ENCODE measurements around the gene COG5. TPM values are rescaled to one million over a fixed set of nuclear protein-coding genes. Genes with fewer than 3 reads are reported as not detected.
A peak's percentile ranks its signal among the peaks of the same experiment; 100 is the strongest.

COG5 gene
- total RNA-seq, 1 donor from 2014 or later = 55.2 TPM

- H3K27me3 ChIP-seq = no peaks in the 10 kb centered on the region
- no peaks in the 10 kb centered on the region for H3K9me3 ChIP-seq
- H3K4me3 ChIP-seq = no peak overlapping the region
- no peak for DNase-seq (ENCODE audit: extremely low spot score in 2 of 2)
- H3K36me3 ChIP-seq = peaks cover 0 to 38% of the 10 kb centered on the region in 2 donors
- TF ChIP-seq POLR2AphosphoS5 (IDR thresholded peaks at IDR 0.05; ENCODE audit: insufficient read depth in 1 of 2, low read depth in 1 of 2) = no peak
- no peak for TF ChIP-seq POLR2A (IDR thresholded peaks at IDR 0.05)
- TF ChIP-seq CTCF (IDR thresholded peaks at IDR 0.05) = no peak
- H3K4me1 ChIP-seq = peaks cover 13% of the 10 kb centered on the region
- intact Hi-C loops (cut with DNase I) = no loop called here
- H3K27ac ChIP-seq = no peak overlapping the region
These were observed 33.3 kb upstream of the COG5 start for GRCh38 chr7:107596881-107597581.

DNA sequence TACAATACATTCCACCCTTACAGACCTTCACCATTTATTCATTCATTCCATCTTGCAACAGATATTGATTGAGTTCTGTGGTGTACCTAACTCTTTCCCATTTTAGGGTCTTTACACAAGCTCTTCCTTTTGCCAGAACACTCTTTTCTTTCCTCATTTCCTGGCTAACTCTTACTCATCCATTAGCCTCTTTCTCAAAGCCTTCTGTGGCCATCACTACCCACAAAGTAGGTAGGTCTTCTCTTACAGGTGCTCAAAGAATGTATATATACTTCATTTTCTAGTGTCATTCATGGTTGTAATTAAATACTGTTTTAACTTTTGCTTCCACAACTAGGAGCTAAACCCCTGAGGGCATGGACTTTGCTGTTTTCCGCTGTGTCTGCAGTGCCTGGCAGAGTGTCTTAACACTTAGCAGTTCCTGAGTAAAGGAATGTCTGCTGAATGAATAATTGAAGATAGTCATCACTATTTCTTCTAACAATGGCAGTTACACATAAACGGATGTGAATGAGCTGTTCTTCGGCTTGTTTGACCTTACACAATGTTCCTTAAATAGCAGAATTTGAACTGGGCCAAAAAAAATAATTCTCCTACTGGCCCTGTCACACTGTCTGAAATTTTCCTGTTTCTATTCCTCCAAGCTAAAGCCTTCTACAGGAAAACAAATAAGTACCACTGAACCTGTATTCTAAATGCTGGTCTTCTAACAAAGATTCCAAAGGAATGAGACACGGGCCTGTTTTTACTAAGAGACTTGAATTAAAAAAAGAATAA, 31.4 kb upstream of the COG5 start:
- H3K4me1 ChIP-seq = peaks cover 13% of the 10 kb centered on the region

GRCh38 chr7:107593025-107593410, 29.3 kb upstream of the COG5 start:
- H3K27me3 ChIP-seq = no peaks in the 10 kb centered on the region
- H3K27ac ChIP-seq = no peak overlapping the region
- H3K36me3 ChIP-seq = peaks cover 0 to 18% of the 10 kb centered on the region in 2 donors
- intact Hi-C loops (cut with DNase I) = no loop called here
- DNase-seq (ENCODE audit: extremely low spot score in 2 of 2) = no peak
- H3K9me3 ChIP-seq = no peaks in the 10 kb centered on the region
- TF ChIP-seq CTCF (IDR thresholded peaks at IDR 0.05) (no peak), POLR2AphosphoS5 (IDR thresholded peaks at IDR 0.05; ENCODE audit: insufficient read depth in 1 of 2, low read depth in 1 of 2) (no peak), POLR2A (IDR thresholded peaks at IDR 0.05) (no peak)
- H3K4me1 ChIP-seq = peaks cover 13% of the 10 kb centered on the region
- no peak overlapping the region for H3K4me3 ChIP-seq

More for the DNA sequence above, 31.4 kb upstream of the COG5 start:
- no peak for DNase-seq (ENCODE audit: extremely low spot score in 2 of 2)
- TF ChIP-seq POLR2AphosphoS5 (IDR thresholded peaks at IDR 0.05; ENCODE audit: insufficient read depth in 1 of 2, low read depth in 1 of 2) (peak in 1 of 2 donors; percentile 77), POLR2A (IDR thresholded peaks at IDR 0.05) (no peak), CTCF (IDR thresholded peaks at IDR 0.05) (no peak)
- Histone ChIP-seq H3K27me3 (no peaks in the 10 kb centered on the region), H3K27ac (peak overlapping the region; percentile 24), H3K4me3 (no peak overlapping the region), H3K36me3 (peaks cover 0 to 20% of the 10 kb centered on the region in 2 donors), H3K9me3 (no peaks in the 10 kb centered on the region)
- intact Hi-C loops (cut with DNase I) = no loop called here

GRCh38 chr7:107592361-107593024, 28.8 kb upstream of the COG5 start:
- Histone ChIP-seq H3K36me3 (peaks cover 0 to 18% of the 10 kb centered on the region in 2 donors), H3K27ac (peak overlapping the region; percentile 36), H3K4me1 (peaks cover 13% of the 10 kb centered on the region), H3K4me3 (no peak overlapping the region), H3K9me3 (no peaks in the 10 kb centered on the region), H3K27me3 (no peaks in the 10 kb centered on the region)
- no peak for DNase-seq (ENCODE audit: extremely low spot score in 2 of 2)
- intact Hi-C loops (cut with DNase I) = no loop called here
- TF ChIP-seq POLR2AphosphoS5 (IDR thresholded peaks at IDR 0.05; ENCODE audit: insufficient read depth in 1 of 2, low read depth in 1 of 2) (no peak), CTCF (IDR thresholded peaks at IDR 0.05) (no peak), POLR2A (IDR thresholded peaks at IDR 0.05) (no peak)
